Cardiac septum (tissue), 1 donor: ENCODE data around the gene CCNQ. TPM values are rescaled to one million over a fixed set of nuclear protein-coding genes. Genes with fewer than 3 reads are reported as not detected.

Experiments used
- DNase-seq: peaks from one replicate; pipeline ENCODE4 v3.0.0-alpha.2; 2020; ENCODE audit warnings: low spot score
- intact Hi-C: fragments of 100-400 bp; cut with DNase I; formaldehyde crosslinking; loops from one replicate; pipeline ENCODE4 v1.14.0; 2022
- total RNA-seq: library from RNA; stranded (reverse); fragmentation: NEBNext Ultra II Directional; extraction: Animal tissue kit (Norgen Biotek cat#: 25700); gene quantifications from one replicate; pipeline ENCODE4 v1.2.1, GENCODE V29; 2021
- donor health status: DM: no; HTN: no; CAD: no.

CCNQ gene
- total RNA-seq, 1 donor from 2014 or later: 23.3 TPM

- intact Hi-C loops: no loop called here
Observed at GRCh38 chrX:153585827-153586226, 13.1 kb downstream of the CCNQ start.

GRCh38 chrX:153583433-153583832 is 15.5 kb downstream of the CCNQ start:
- intact Hi-C loops: no loop called here
- no peak for DNase-seq

More at GRCh38 chrX:153585827-153586226, 13.1 kb downstream of the CCNQ start:
- DNase-seq: no peak

- intact Hi-C loops: no loop called here
- DNase-seq: no peak
Observed at GRCh38 chrX:153582896-153583295, 16.0 kb downstream of the CCNQ start.

GRCh38 chrX:153580700-153581386 is 18.1 kb downstream of the CCNQ start:
- no peak for DNase-seq
- intact Hi-C loops: no loop called here

GRCh38 chrX:153578889-153579288 is 20.1 kb downstream of the CCNQ start:
- intact Hi-C loops: no loop called here
- no peak for DNase-seq

GRCh38 chrX:153578200-153578835 is 20.6 kb downstream of the CCNQ start:
- DNase-seq: no peak
- intact Hi-C loops: no loop called here

GRCh38 chrX:153576961-153577360 is 22.0 kb downstream of the CCNQ start:
- DNase-seq: no peak
- intact Hi-C loops: no loop called here

GRCh38 chrX:153576239-153576870 is 22.6 kb downstream of the CCNQ start:
- no peak for DNase-seq
- intact Hi-C loops: no loop called here

- no peak for DNase-seq
- intact Hi-C loops: no loop called here
Observed at GRCh38 chrX:153573984-153574383, 25.0 kb downstream of the CCNQ start.

GRCh38 chrX:153572601-153573000 is 26.3 kb downstream of the CCNQ start:
- intact Hi-C loops: no loop called here
- no peak for DNase-seq

GRCh38 chrX:153571534-153571908 is 27.4 kb downstream of the CCNQ start:
- DNase-seq: no peak
- intact Hi-C loops: no loop called here

GRCh38 chrX:153569475-153569874 is 29.5 kb downstream of the CCNQ start:
- no peak for DNase-seq
- intact Hi-C loops: no loop called here

- intact Hi-C loops: no loop called here
Observed at GRCh38 chrX:153568451-153569011, 30.4 kb downstream of the CCNQ start.

GRCh38 chrX:153565996-153566580 is 32.9 kb downstream of the CCNQ start:
- intact Hi-C loops: no loop called here
- DNase-seq: no peak

More at GRCh38 chrX:153568451-153569011, 30.4 kb downstream of the CCNQ start:
- no peak for DNase-seq

GRCh38 chrX:153564047-153564606 is 34.8 kb downstream of the CCNQ start:
- DNase-seq: no peak
- intact Hi-C loops: no loop called here

GRCh38 chrX:153562546-153562945 is 36.4 kb downstream of the CCNQ start:
- DNase-seq: no peak
- intact Hi-C loops: no loop called here

GRCh38 chrX:153561337-153561736 is 37.6 kb downstream of the CCNQ start:
- intact Hi-C loops: no loop called here
- DNase-seq: no peak

- DNase-seq: no peak
- intact Hi-C loops: no loop called here
Observed at GRCh38 chrX:153560466-153560865, 38.5 kb downstream of the CCNQ start.

- intact Hi-C loops: loop anchor here (5.0 kb wide), 1 partner anchor 107 kb away; no protein-coding TSS in a partner anchor
- DNase-seq: no peak
Observed at GRCh38 chrX:153560000-153560399, 38.9 kb downstream of the CCNQ start.
